GM12878 (cell line): ENCODE results near the gene SYNCRIP. TPM values are rescaled to one million over a fixed set of nuclear protein-coding genes. Genes with fewer than 3 reads are reported as not detected.

Source experiments
- ATAC-seq: fragments of 200-7000 bp; cut with Tn5 transposase; 3 replicates; pipeline ENCODE4 v1.9.1; 2020; ENCODE audit warnings: mild to moderate bottlenecking, moderate library complexity
- BruUV-seq: library from RNA; stranded (reverse); fragments of 400-500 nt; replicated peaks from 2 replicates; lab custom pipeline; 2021; lab: Mats Ljungman, UMichigan
- CTCF ChIA-PET: fragments of 300-600 bp; sonication (Branson Sonifier 250); formaldehyde crosslinking; extraction: SDS; loops from one replicate; lab custom pipeline; 2021; ENCODE audit warnings: inconsistent platforms; lab: Yijun Ruan, JAX
- POLR2A ChIA-PET: fragments of 350-600 bp; formaldehyde crosslinking; extraction: SDS; loops from one replicate; lab custom pipeline; 2021; ENCODE audit warnings: inconsistent platforms; lab: Charles Lee
- RAD21 ChIA-PET: fragments of 300-600 bp; sonication (Branson Sonifier 250); formaldehyde crosslinking; loops from one replicate; lab custom pipeline; 2023; ENCODE audit warnings: antibody characterized with exemption; ENCODE audit not compliant: unreplicated experiment; lab: Charles Lee
- SMC1A ChIA-PET: fragments of 300-600 bp; sonication (Branson Sonifier 250); formaldehyde crosslinking; loops from one replicate; lab custom pipeline; 2023; ENCODE audit not compliant: unreplicated experiment, uncharacterized antibody; lab: Charles Lee
- DNase-seq: peaks from one replicate; pipeline ENCODE4 v3.0.0-alpha.2; 2011; ENCODE audit warnings: low read depth, low spot score
- FAIRE-seq: peaks from 3 replicates; lab custom pipeline; 2011; peaks lifted over from hg19 to GRCh38; lab: Jason Lieb, UNC
- H2AFZ ChIP-seq: 2 replicates; pipeline ENCODE4 v1.6.0; 2011; ENCODE audit warnings: low read depth, low read length, control low read depth; ENCODE audit not compliant: control insufficient read depth
- H3K27ac ChIP-seq: 2 replicates; pipeline ENCODE4 v1.5.1; 2011; ENCODE audit warnings: control low read depth; ENCODE audit not compliant: control insufficient read depth, insufficient read depth
- H3K27me3 ChIP-seq, 2 experiments: replicated peaks in 1 of 2; 2 replicates each; pipeline versions ENCODE4 v1.6.0 to v1.6.1; 2011; ENCODE audit warnings: low read length in 1 of 2; ENCODE audit not compliant: control insufficient read depth in 2 of 2, insufficient read depth in 2 of 2
- H3K36me3 ChIP-seq, 2 experiments: 2 replicates each; pipeline ENCODE4 v1.5.1; 2011; ENCODE audit warnings: low read length in 1 of 2; ENCODE audit not compliant: control insufficient read depth in 2 of 2, insufficient read depth in 2 of 2
- H3K4me1 ChIP-seq: 2 replicates; pipeline ENCODE4 v1.6.1; 2011; ENCODE audit warnings: mild to moderate bottlenecking, low read length, moderate library complexity, mixed read lengths; ENCODE audit not compliant: control insufficient read depth, insufficient read depth
- H3K4me2 ChIP-seq: 2 replicates; pipeline ENCODE4 v1.6.0; 2011; ENCODE audit warnings: control low read depth; ENCODE audit not compliant: control insufficient read depth, insufficient read depth
- H3K4me3 ChIP-seq: fragments of 200-600 bp; sonication (generic); 2 replicates; pipeline ENCODE4 v1.5.1; 2016
- H3K79me2 ChIP-seq: 2 replicates; pipeline ENCODE4 v1.6.0; 2011; ENCODE audit warnings: low read length; ENCODE audit not compliant: control insufficient read depth, insufficient read depth
- H3K9ac ChIP-seq: 2 replicates; pipeline ENCODE4 v1.8.0; 2011; ENCODE audit warnings: low read length, control low read depth, mixed read lengths; ENCODE audit not compliant: control insufficient read depth, insufficient read depth
- H3K9me3 ChIP-seq: replicated peaks from 3 replicates; pipeline ENCODE4 v1.5.1; 2011; ENCODE audit warnings: mild to moderate bottlenecking, low read length; ENCODE audit not compliant: control insufficient read depth, insufficient read depth
- H4K20me1 ChIP-seq: 2 replicates; pipeline ENCODE4 v1.6.0; 2011; ENCODE audit not compliant: control insufficient read depth, insufficient read depth
- ATF7 ChIP-seq: fragments of 450-650 bp; IDR thresholded peaks from 2 replicates; pipeline ENCODE4 v1.6.1; 2016; ENCODE audit warnings: low read depth, mild to moderate bottlenecking
- BMI1 ChIP-seq: fragments of 450-650 bp; IDR thresholded peaks from 2 replicates; pipeline ENCODE4 v1.6.1; 2016; ENCODE audit warnings: mild to moderate bottlenecking, moderate library complexity, borderline replicate concordance
- BRCA1 ChIP-seq: IDR thresholded peaks from 2 replicates; pipeline ENCODE4 v1.6.1; 2011; ENCODE audit warnings: low read depth, low read length, improper control_type of control experiment
- CREB1 ChIP-seq: IDR thresholded peaks from 2 replicates; pipeline ENCODE4 v1.6.1; 2012; ENCODE audit warnings: low read depth, mild to moderate bottlenecking, inconsistent platforms
- CREM ChIP-seq: IDR thresholded peaks from 2 replicates; pipeline ENCODE4 v1.6.1; 2014; ENCODE audit warnings: antibody characterized with exemption, low read depth
- EED ChIP-seq: sonication (generic); IDR thresholded peaks from 2 replicates; pipeline ENCODE4 v1.6.1; 2016; ENCODE audit warnings: antibody characterized with exemption, low read depth
- EGR1 ChIP-seq, 2 experiments: IDR thresholded peaks; 1 replicate in 1 of 2; 2 replicates in 1 of 2; pipeline ENCODE4 v1.6.1; 2011 to 2012; ENCODE audit warnings: low read depth in 2 of 2, low read length in 2 of 2, borderline replicate concordance in 1 of 2, mild to moderate bottlenecking in 1 of 2, moderate library complexity in 1 of 2
- HDAC2 ChIP-seq: fragments of 200-600 bp; sonication (generic); IDR thresholded peaks from 2 replicates; pipeline ENCODE4 v1.6.1; 2017
- IKZF1 ChIP-seq: fragments of 450-650 bp; conservative IDR thresholded peaks from 2 replicates; pipeline ENCODE4 v1.6.1; 2017; ENCODE audit warnings: antibody characterized with exemption, mild to moderate bottlenecking
- IKZF2 ChIP-seq, 2 experiments: fragments of 450-650 bp; IDR thresholded peaks; 2 replicates each; pipeline ENCODE4 v1.6.1; 2017; ENCODE audit warnings: mild to moderate bottlenecking in 2 of 2, moderate library complexity in 2 of 2
- KDM1A ChIP-seq: fragments of 200-600 bp; sonication (generic); IDR thresholded peaks from 2 replicates; pipeline ENCODE4 v1.6.1; 2016; ENCODE audit warnings: borderline replicate concordance
- KLF5 ChIP-seq: fragments of 450-650 bp; IDR thresholded peaks from 2 replicates; pipeline ENCODE4 v1.6.1; 2014; ENCODE audit warnings: mild to moderate bottlenecking; ENCODE audit not compliant: partially characterized antibody
- NBN ChIP-seq: fragments of 450-650 bp; IDR thresholded peaks from 2 replicates; pipeline ENCODE4 v1.6.1; 2016
- POLR2AphosphoS5 ChIP-seq: IDR thresholded peaks from 2 replicates; pipeline ENCODE4 v1.6.1; 2011; ENCODE audit warnings: mild to moderate bottlenecking, low read length, inconsistent platforms
- RBBP5 ChIP-seq: fragments of 200-600 bp; sonication (generic); conservative IDR thresholded peaks from 2 replicates; pipeline ENCODE4 v1.6.1; 2016
- RFX5 ChIP-seq: IDR thresholded peaks from 2 replicates; pipeline ENCODE4 v1.6.1; 2011; ENCODE audit warnings: low read depth, low read length, improper control_type of control experiment
- ZNF217 ChIP-seq: fragments of 450-650 bp; IDR thresholded peaks from 2 replicates; pipeline ENCODE4 v1.6.1; 2017; ENCODE audit warnings: antibody characterized with exemption, mild to moderate bottlenecking
- ZNF24 ChIP-seq: fragments of 450-650 bp; IDR thresholded peaks from 2 replicates; pipeline ENCODE4 v1.6.1; 2017; ENCODE audit warnings: antibody characterized with exemption, mild to moderate bottlenecking
- WGBS: methylation state at CpG from one replicate; pipeline ENCODE4 v1.1.6; 2016; ENCODE audit warnings: low lambda C conversion rate; ENCODE audit not compliant: insufficient replicate concordance, insufficient coverage; ENCODE audit errors: missing lambda C conversion rate; 5-methylcytosine and 5-hydroxymethylcytosine counted together
- in situ Hi-C: fragments of 300-500 bp; cut with MboI; formaldehyde crosslinking; loops from 9 replicates; pipeline ENCODE4 v1.14.3; 2018; ENCODE audit warnings: mixed read lengths
- intact Hi-C: fragments of 100-400 bp; cut with micrococcal nuclease; formaldehyde crosslinking; loops from one replicate; pipeline ENCODE4 v1.14.2; 2022; ENCODE audit not compliant: unreplicated experiment
- polyA plus RNA-seq, 11 experiments: library from polyadenylated mRNA; depleted of rRNA in 4 of 11; unstranded in 6 of 11; stranded (reverse) in 5 of 11; fragments of >200 nt; fragmentation: Nextera tagmentation in 4 of 11; fragmentation: Illumina TruSeq in 1 of 11; extraction: Ambion mirVana in 4 of 11; extraction: Trizol in 1 of 11; gene quantifications; 1 replicate in 1 of 11; 2 replicates in 10 of 11; pipeline versions ENCODE4 v1.2.1 to v1.2.3, GENCODE V29; 2011 to 2016; ENCODE audit warnings: inconsistent platforms in 2 of 11, missing spikeins in 2 of 11, low read depth in 1 of 11
- total RNA-seq, 4 experiments: library from RNA; depleted of rRNA in 3 of 4; stranded (reverse); fragments of >200 nt in 3 of 4; fragmentation: Illumina TruSeq in 1 of 4; extraction: Trizol in 1 of 4; gene quantifications; 2 replicates each; pipeline versions ENCODE4 v1.2.1 to v1.2.3, GENCODE V29; 2013 to 2021
- TF ChIP-seq, protein P1 (sequence below): IDR thresholded peaks from 2 replicates; pipeline ENCODE4 v1.6.1; 2011; ENCODE audit warnings: mild to moderate bottlenecking, low read depth, low read length, moderate library complexity; ENCODE audit not compliant: insufficient replicate concordance
- TF ChIP-seq, protein P2 (sequence below): IDR thresholded peaks from 2 replicates; pipeline ENCODE4 v1.6.1; 2012; ENCODE audit warnings: low read depth, low read length, improper control_type of control experiment
- TF ChIP-seq, protein P3 (sequence below): fragments of 450-650 bp; formaldehyde crosslinking; IDR thresholded peaks from 2 replicates; pipeline ENCODE4 v1.5.0; 2022; ENCODE audit warnings: mild to moderate bottlenecking, missing genetic modification characterization

Gene SYNCRIP
- total and polyA plus RNA-seq, 10 of the 15 experiments (the other 5 are each of a cell fraction or from before 2014, with no cell fraction given), result 28.4 to 255 (median 131) TPM

DNA sequence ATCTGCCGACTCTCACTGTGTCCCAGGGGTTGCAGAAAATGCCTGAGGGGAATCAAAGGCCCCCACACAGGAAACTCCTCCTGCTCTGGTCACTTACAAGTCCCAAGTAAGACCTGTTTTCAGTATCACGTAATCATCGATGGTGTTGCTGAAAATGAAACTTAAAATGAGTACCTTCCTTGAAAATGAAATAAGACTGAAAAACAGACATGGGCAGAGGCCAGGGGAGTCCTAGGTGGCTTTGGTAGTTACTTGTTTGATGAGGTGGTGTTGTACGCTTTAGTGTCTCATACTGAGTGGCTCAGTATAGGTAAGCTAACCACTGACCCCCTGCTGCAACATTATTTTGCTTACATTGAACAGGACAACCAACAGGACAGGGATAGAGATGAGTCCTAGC, 43.0 kb upstream of the SYNCRIP start:
- peak; percentile 93 for ATAC-seq
- H3K4me3 ChIP-seq, result peak overlapping the region; percentile 40; the same call in 1 of the 2 replicates
- no peaks in the 10 kb centered on the region for H3K27me3 ChIP-seq
- intact Hi-C loops (no loop called here), in situ Hi-C loops (no loop called here)
- peak; percentile 46 for DNase-seq
- H3K36me3 ChIP-seq, result no peaks in the 10 kb centered on the region
- RAD21 ChIA-PET, result interaction anchor here (0.8 kb wide), 1 partner anchor 41 kb away, joined by 3 read pairs; no protein-coding TSS in a partner anchor
- SMC1A ChIA-PET, result interaction anchor here (1.3 kb wide), 1 partner anchor 16 kb away, joined by 4 read pairs; no protein-coding TSS in a partner anchor
- H3K4me2 ChIP-seq, result peak overlapping the region; percentile 64
- peak overlapping the region; percentile 45 for H3K27ac ChIP-seq
- H3K4me1 ChIP-seq, result peaks cover 11% of the 10 kb centered on the region
- 2% methylated on average over 4 of the region's 4 CpGs for WGBS
- FAIRE-seq, result no peak
- H3K79me2 ChIP-seq, result peaks cover 2% of the 10 kb centered on the region
- no TSS peak for BruUV-seq
- H2AFZ ChIP-seq, result peak overlapping the region; percentile 93
- no peaks in the 10 kb centered on the region for H4K20me1 ChIP-seq
- CTCF ChIA-PET, result no interaction called here
- H3K9ac ChIP-seq, result peak overlapping the region; percentile 42; the same call in 1 of the 2 replicates
- POLR2A ChIA-PET, result no interaction called here
- no peaks in the 10 kb centered on the region for H3K9me3 ChIP-seq
- TF ChIP-seq, protein P1, sequence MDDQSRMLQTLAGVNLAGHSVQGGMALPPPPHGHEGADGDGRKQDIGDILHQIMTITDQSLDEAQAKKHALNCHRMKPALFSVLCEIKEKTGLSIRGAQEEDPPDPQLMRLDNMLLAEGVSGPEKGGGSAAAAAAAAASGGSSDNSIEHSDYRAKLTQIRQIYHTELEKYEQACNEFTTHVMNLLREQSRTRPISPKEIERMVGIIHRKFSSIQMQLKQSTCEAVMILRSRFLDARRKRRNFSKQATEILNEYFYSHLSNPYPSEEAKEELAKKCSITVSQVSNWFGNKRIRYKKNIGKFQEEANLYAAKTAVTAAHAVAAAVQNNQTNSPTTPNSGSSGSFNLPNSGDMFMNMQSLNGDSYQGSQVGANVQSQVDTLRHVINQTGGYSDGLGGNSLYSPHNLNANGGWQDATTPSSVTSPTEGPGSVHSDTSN, result no peak
- TF ChIP-seq NBN (no peak), ZNF217 (no peak), ATF7 (0 out of 2 replicates have a peak, but pooled peaks have one; percentile 15), RFX5 (no peak), IKZF2 (IDR thresholded peaks at IDR 0.05) (0 out of 4 replicates have a peak, but pooled peaks of 1 of the 2 experiments have one; percentile 15), BMI1 (no peak), CREM (no peak), EGR1 (IDR thresholded peaks at IDR 0.05; ENCODE audit: borderline replicate concordance in 1 of 2, low read depth in 2 of 2, low read length in 2 of 2) (no peak), EED (peak; percentile 50), KLF5 (no peak), RBBP5 (no peak), KDM1A (no peak), CREB1 (peak; percentile 41; the same call in 1 of the 2 replicates), POLR2AphosphoS5 (no peak), BRCA1 (no peak), ZNF24 (no peak), IKZF1 (0 out of 2 replicates have a peak, but pooled peaks have one; percentile 34), HDAC2 (no peak)
- TF ChIP-seq, protein P2, sequence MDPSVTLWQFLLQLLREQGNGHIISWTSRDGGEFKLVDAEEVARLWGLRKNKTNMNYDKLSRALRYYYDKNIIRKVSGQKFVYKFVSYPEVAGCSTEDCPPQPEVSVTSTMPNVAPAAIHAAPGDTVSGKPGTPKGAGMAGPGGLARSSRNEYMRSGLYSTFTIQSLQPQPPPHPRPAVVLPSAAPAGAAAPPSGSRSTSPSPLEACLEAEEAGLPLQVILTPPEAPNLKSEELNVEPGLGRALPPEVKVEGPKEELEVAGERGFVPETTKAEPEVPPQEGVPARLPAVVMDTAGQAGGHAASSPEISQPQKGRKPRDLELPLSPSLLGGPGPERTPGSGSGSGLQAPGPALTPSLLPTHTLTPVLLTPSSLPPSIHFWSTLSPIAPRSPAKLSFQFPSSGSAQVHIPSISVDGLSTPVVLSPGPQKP, result no peak
- TF ChIP-seq, protein P3, sequence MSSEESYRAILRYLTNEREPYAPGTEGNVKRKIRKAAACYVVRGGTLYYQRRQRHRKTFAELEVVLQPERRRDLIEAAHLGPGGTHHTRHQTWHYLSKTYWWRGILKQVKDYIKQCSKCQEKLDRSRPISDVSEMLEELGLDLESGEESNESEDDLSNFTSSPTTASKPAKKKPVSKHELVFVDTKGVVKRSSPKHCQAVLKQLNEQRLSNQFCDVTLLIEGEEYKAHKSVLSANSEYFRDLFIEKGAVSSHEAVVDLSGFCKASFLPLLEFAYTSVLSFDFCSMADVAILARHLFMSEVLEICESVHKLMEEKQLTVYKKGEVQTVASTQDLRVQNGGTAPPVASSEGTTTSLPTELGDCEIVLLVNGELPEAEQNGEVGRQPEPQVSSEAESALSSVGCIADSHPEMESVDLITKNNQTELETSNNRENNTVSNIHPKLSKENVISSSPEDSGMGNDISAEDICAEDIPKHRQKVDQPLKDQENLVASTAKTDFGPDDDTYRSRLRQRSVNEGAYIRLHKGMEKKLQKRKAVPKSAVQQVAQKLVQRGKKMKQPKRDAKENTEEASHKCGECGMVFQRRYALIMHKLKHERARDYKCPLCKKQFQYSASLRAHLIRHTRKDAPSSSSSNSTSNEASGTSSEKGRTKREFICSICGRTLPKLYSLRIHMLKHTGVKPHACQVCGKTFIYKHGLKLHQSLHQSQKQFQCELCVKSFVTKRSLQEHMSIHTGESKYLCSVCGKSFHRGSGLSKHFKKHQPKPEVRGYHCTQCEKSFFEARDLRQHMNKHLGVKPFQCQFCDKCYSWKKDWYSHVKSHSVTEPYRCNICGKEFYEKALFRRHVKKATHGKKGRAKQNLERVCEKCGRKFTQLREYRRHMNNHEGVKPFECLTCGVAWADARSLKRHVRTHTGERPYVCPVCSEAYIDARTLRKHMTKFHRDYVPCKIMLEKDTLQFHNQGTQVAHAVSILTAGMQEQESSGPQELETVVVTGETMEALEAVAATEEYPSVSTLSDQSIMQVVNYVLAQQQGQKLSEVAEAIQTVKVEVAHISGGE (CRISPR knock-in tag), result no peak
